SU-DHL-6 (cell line): ENCODE results near the gene KDM1A.

Experiments used
- H2AFZ ChIP-seq: fragments of 200-600 bp; sonication (generic); 2 replicates; pipeline ENCODE4 v1.6.1; 2014; ENCODE audit warnings: low read depth, mild to moderate bottlenecking, moderate library complexity, mixed read lengths, antibody characterized with exemption, low read length; ENCODE audit not compliant: severe bottlenecking
- H3F3A ChIP-seq: fragments of 200-600 bp; shearing (Covaris generic); 2 replicates; pipeline ENCODE4 v1.6.0; 2016; ENCODE audit warnings: antibody characterized with exemption, mild to moderate bottlenecking; ENCODE audit not compliant: insufficient read depth
- H3K27ac ChIP-seq: fragments of 200-600 bp; sonication (generic); 2 replicates; pipeline ENCODE4 v1.5.1; 2016; ENCODE audit warnings: low read depth, mild to moderate bottlenecking, low read length, moderate library complexity, mixed read lengths
- H3K27me3 ChIP-seq: fragments of 200-600 bp; sonication (generic), shearing (Covaris generic); 2 replicates; pipeline ENCODE4 v1.6.0; 2014; ENCODE audit warnings: mild to moderate bottlenecking, low read length
- H3K36me3 ChIP-seq: fragments of 200-600 bp; sonication (generic); 2 replicates; pipeline ENCODE4 v1.6.1; 2014; ENCODE audit warnings: mild to moderate bottlenecking, low read length, mixed read lengths
- H3K4me2 ChIP-seq: fragments of 300-600, 200-600 bp; shearing (Covaris generic), sonication (generic); 2 replicates; pipeline ENCODE4 v1.6.0; 2014; ENCODE audit warnings: low read length, low read depth, mild to moderate bottlenecking; ENCODE audit not compliant: poor library complexity, severe bottlenecking
- H3K4me3 ChIP-seq: fragments of 200-600 bp; sonication (generic); 2 replicates; pipeline ENCODE4 v1.5.1; 2014; ENCODE audit warnings: antibody characterized with exemption, low read length, mild to moderate bottlenecking, mixed read lengths; ENCODE audit not compliant: insufficient read depth, poor library complexity, severe bottlenecking
- H3K79me2 ChIP-seq: fragments of 200-600 bp; sonication (generic); 2 replicates; pipeline ENCODE4 v1.6.1; 2014; ENCODE audit warnings: mild to moderate bottlenecking, low read length, moderate library complexity; ENCODE audit not compliant: insufficient read depth
- H3K9ac ChIP-seq: fragments of 200-600 bp; sonication (generic); 2 replicates; pipeline ENCODE4 v1.7.0; 2014; ENCODE audit warnings: mild to moderate bottlenecking, low read length
- H3K9me2 ChIP-seq: fragments of 200-600 bp; sonication (generic); replicated peaks from 2 replicates; pipeline ENCODE4 v1.6.1; 2014; ENCODE audit warnings: low read length; ENCODE audit not compliant: insufficient read depth
- H3K9me3 ChIP-seq: fragments of 200-600 bp; sonication (generic); 2 replicates; pipeline ENCODE4 v1.6.1; 2014; ENCODE audit warnings: low read length, mixed read lengths; ENCODE audit not compliant: insufficient read depth
- H4K20me1 ChIP-seq: fragments of 200-600 bp; sonication (generic); 2 replicates; pipeline ENCODE4 v1.6.1; 2014; ENCODE audit warnings: low read depth, mild to moderate bottlenecking, antibody characterized with exemption, low read length, moderate library complexity, mixed read lengths
- EZH2phosphoT487 ChIP-seq: fragments of 200-600 bp; sonication (generic), shearing (Covaris generic); conservative IDR thresholded peaks from 2 replicates; pipeline ENCODE4 v1.6.1; 2018; ENCODE audit warnings: mild to moderate bottlenecking, antibody characterized with exemption, low read length, moderate library complexity, mixed read lengths
- TF ChIP-seq, protein P1 (sequence below): fragments of 200-600 bp; sonication (generic); IDR thresholded peaks from one replicate; pipeline ENCODE4 v1.5.1; 2017; ENCODE audit warnings: antibody characterized with exemption, mild to moderate bottlenecking, low read length, moderate library complexity; ENCODE audit not compliant: insufficient read depth, poor library complexity, severe bottlenecking

The KDM1A gene

DNA sequence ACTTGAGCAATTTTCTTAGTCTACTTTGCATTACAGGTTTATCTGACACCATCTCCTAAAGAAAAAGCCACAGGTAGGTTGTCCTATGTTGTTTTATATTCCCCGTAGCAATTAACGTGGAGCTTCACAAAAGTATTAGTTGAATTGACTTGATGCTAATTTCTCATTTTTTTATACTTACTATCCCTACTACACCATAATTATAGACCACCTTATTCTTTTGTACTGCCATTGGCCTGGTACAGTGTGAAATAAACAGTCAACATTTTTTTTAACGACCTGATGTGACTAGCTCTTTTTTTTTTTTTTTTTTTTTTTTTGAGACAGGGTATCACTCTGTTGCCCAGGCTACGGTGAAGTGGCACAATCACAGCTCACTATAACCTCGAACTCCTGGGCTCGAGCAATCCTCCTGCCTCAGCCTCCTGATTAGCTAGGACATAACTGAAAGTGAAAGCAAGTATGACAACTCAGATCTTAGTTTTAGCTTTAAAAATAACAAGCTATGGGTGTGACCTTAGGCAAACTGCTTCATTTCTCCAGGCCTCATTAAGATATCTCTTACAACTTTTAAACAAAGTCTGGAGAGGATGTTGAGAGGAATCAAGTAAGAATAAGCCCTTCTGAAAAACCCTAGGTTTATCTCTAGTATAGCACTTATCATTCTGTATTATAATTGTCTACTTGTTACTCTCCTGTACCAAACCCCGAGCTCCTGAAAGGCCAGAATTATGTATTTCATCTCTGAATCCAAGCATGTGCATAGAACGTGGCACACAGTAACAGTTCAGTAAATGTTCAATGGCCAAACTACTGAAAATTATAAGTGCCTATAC, 99.9 kb downstream of the KDM1A start:
- no peak overlapping the region for H2AFZ ChIP-seq
- no peak overlapping the region for H3K4me2 ChIP-seq
- TF ChIP-seq, protein P1, sequence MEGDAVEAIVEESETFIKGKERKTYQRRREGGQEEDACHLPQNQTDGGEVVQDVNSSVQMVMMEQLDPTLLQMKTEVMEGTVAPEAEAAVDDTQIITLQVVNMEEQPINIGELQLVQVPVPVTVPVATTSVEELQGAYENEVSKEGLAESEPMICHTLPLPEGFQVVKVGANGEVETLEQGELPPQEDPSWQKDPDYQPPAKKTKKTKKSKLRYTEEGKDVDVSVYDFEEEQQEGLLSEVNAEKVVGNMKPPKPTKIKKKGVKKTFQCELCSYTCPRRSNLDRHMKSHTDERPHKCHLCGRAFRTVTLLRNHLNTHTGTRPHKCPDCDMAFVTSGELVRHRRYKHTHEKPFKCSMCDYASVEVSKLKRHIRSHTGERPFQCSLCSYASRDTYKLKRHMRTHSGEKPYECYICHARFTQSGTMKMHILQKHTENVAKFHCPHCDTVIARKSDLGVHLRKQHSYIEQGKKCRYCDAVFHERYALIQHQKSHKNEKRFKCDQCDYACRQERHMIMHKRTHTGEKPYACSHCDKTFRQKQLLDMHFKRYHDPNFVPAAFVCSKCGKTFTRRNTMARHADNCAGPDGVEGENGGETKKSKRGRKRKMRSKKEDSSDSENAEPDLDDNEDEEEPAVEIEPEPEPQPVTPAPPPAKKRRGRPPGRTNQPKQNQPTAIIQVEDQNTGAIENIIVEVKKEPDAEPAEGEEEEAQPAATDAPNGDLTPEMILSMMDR = no peak
- no peak for TF ChIP-seq EZH2phosphoT487

DNA sequence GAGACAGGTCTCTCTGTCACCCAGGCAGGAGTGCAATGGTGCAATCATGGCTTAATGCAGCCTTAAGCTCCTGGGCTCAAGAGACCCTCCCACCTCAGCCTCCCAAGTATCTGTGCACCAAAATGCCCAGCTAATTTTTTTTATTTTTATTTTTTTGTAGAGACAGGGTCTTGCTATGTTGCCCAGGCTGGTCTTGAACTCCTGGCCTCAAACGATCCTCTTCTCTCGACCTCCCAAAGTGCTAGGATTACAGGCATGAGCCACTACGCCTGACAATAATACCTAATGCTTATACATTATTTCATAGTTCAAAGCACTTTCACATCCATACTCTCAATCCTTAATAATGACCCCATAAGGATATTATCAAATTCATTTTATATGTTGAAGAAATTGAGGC, 101.1 kb downstream of the KDM1A start:
- Histone ChIP-seq H3K36me3 (no peaks in the 10 kb centered on the region), H3K4me3 (no peak overlapping the region), H3F3A (no peaks in the 10 kb centered on the region), H3K79me2 (no peaks in the 10 kb centered on the region), H4K20me1 (no peaks in the 10 kb centered on the region), H3K9me2 (no peaks in the 10 kb centered on the region), H3K27me3 (no peaks in the 10 kb centered on the region), H3K27ac (no peak overlapping the region), H3K4me2 (no peak overlapping the region), H3K9me3 (no peaks in the 10 kb centered on the region), H3K9ac (no peak overlapping the region), H2AFZ (no peak overlapping the region)
- TF ChIP-seq, protein P1 = no peak
- TF ChIP-seq EZH2phosphoT487 = no peak

More for the DNA sequence above, 99.9 kb downstream of the KDM1A start:
- Histone ChIP-seq H4K20me1 (no peaks in the 10 kb centered on the region), H3K9me3 (no peaks in the 10 kb centered on the region), H3K4me3 (no peak overlapping the region), H3K9ac (no peak overlapping the region), H3K79me2 (no peaks in the 10 kb centered on the region), H3K36me3 (no peaks in the 10 kb centered on the region), H3K27me3 (no peaks in the 10 kb centered on the region), H3K27ac (no peak overlapping the region), H3K9me2 (no peaks in the 10 kb centered on the region), H3F3A (no peaks in the 10 kb centered on the region)

DNA sequence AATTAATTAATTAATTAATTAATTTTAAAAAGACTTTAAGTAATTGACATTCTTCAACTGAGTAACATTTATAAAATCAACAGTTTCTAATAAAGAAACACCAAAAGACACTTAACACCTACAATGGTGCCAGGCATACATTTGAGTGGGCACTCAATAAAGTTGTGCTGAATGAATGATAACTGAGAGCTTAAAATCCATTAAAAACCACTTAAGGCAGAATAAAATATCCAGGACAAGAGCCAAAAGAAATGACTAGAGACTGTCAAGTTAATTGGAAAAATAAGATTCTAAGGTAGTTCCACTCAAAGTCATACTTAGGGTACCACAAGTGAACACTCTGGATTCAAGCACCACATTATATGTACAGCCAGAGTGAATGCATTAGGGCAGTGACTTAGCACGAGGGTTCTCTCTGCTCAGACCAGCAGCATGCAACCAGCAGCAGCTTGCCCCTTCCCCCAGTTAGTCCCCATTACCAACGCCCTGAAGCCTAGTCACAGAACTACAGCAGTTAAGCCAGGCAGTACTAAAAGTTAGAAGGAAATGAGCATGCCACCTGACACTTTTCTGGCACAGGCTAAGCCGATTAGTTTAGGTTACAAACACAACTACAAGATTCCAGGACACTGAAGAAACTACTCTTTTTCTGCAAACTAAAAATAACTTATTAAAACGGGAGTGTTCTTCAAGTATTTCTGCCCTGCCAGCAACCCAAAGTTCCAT, 102.9 kb downstream of the KDM1A start:
- no peaks in the 10 kb centered on the region for H4K20me1 ChIP-seq
- no peak overlapping the region for H3K27ac ChIP-seq
- no peak overlapping the region for H3K4me2 ChIP-seq
- no peak overlapping the region for H3K9ac ChIP-seq
- no peaks in the 10 kb centered on the region for H3K79me2 ChIP-seq
- H3K9me2 ChIP-seq = no peaks in the 10 kb centered on the region
- H3K4me3 ChIP-seq = no peak overlapping the region
- TF ChIP-seq, protein P1 = no peak
- no peak for TF ChIP-seq EZH2phosphoT487
- no peaks in the 10 kb centered on the region for H3K9me3 ChIP-seq
- H3F3A ChIP-seq = no peaks in the 10 kb centered on the region
- no peaks in the 10 kb centered on the region for H3K27me3 ChIP-seq
- H2AFZ ChIP-seq = no peak overlapping the region
- H3K36me3 ChIP-seq = no peaks in the 10 kb centered on the region
